Esophagus squamous epithelium (tissue), 4 donors: ENCODE data around the gene IGSF22.
"Not testable (repeated sequence)": the region's sequence is repeated elsewhere in the genome, so short reads cannot be mapped to it uniquely, and the experiment has no call there.

Experiments used
- CTCF ChIP-seq, 6 experiments: fragments of 450-650 bp in 4 of 6; fragments of 200-600 bp in 2 of 6; sonication (generic) in 2 of 6; IDR thresholded peaks; one replicate each; pipeline ENCODE4 v1.5.1; 2016 to 2019; ENCODE audit warnings: antibody characterized with exemption in 6 of 6, mild to moderate bottlenecking in 4 of 6, moderate library complexity in 4 of 6
- POLR2A ChIP-seq, 4 donors: fragments of 450-650 bp; IDR thresholded peaks; one replicate each; pipeline ENCODE4 v1.6.1; 2017; ENCODE audit warnings: antibody characterized with exemption in 4 of 4, mild to moderate bottlenecking in 4 of 4, moderate library complexity in 3 of 4

GRCh38 chr11:18681949-18682348 lies 44.0 kb downstream of the IGSF22 start:
- TF ChIP-seq CTCF, POLR2A (IDR thresholded peaks at IDR 0.05): not testable (repeated sequence)
